H9 (cell line): ENCODE results near the gene DPH1. TPM values are rescaled to one million over a fixed set of nuclear protein-coding genes. Genes with fewer than 3 reads are reported as not detected.

Experiments
- DNase-seq: peaks from one replicate; pipeline ENCODE4 v3.0.0-alpha.2; 2017
- H2AFZ ChIP-seq: one replicate; pipeline ENCODE4 v1.6.1; 2013; ENCODE audit warnings: mild to moderate bottlenecking, low read length, control low read depth, moderate library complexity
- H2AK5ac ChIP-seq: 2 replicates; pipeline ENCODE4 v1.6.1; 2013; ENCODE audit warnings: low read length, control low read depth, mixed read lengths; ENCODE audit not compliant: insufficient read length
- H2BK120ac ChIP-seq: one replicate; pipeline ENCODE4 v1.6.1; 2013; ENCODE audit warnings: low read depth, mild to moderate bottlenecking, low read length, control low read depth, inconsistent platforms; ENCODE audit not compliant: poor library complexity, severe bottlenecking
- H2BK12ac ChIP-seq: 2 replicates; pipeline ENCODE4 v1.6.1; 2013; ENCODE audit warnings: low read length, control low read depth, mixed read lengths, low read depth; ENCODE audit not compliant: insufficient read length
- H2BK15ac ChIP-seq: 2 replicates; pipeline ENCODE4 v1.6.1; 2013; ENCODE audit warnings: low read depth, low read length, control low read depth
- H2BK20ac ChIP-seq: one replicate; pipeline ENCODE4 v1.6.1; 2013; ENCODE audit warnings: low read depth, mild to moderate bottlenecking, low read length, control low read depth, inconsistent platforms; ENCODE audit not compliant: poor library complexity, severe bottlenecking
- H2BK5ac ChIP-seq: 2 replicates; pipeline ENCODE4 v1.6.1; 2013; ENCODE audit warnings: low read length, control low read depth, mixed read lengths; ENCODE audit not compliant: insufficient read length
- H3K14ac ChIP-seq: 2 replicates; pipeline ENCODE4 v1.6.1; 2013; ENCODE audit warnings: low read length, control low read depth; ENCODE audit not compliant: insufficient read depth
- H3K18ac ChIP-seq: 2 replicates; pipeline ENCODE4 v1.6.1; 2013; ENCODE audit warnings: low read depth, mild to moderate bottlenecking, mixed read lengths, low read length, control low read depth; ENCODE audit not compliant: insufficient read length
- H3K23ac ChIP-seq: 2 replicates; pipeline ENCODE4 v1.6.1; 2013; ENCODE audit warnings: low read length, control low read depth, mixed read lengths, low read depth; ENCODE audit not compliant: insufficient read length
- H3K23me2 ChIP-seq: 2 replicates; pipeline ENCODE4 v1.6.1; 2013; ENCODE audit warnings: low read depth, mild to moderate bottlenecking, mixed read lengths, low read length, control low read depth; ENCODE audit not compliant: insufficient read length, poor library complexity, severe bottlenecking
- H3K27ac ChIP-seq: 2 replicates; pipeline ENCODE4 v1.5.1; 2013; ENCODE audit warnings: low read length, control low read depth, mixed read lengths, low read depth; ENCODE audit not compliant: insufficient read length
- H3K27me3 ChIP-seq: 2 replicates; pipeline ENCODE4 v1.6.1; 2013; ENCODE audit warnings: low read length, control low read depth, inconsistent platforms; ENCODE audit not compliant: insufficient read depth
- H3K4ac ChIP-seq: 2 replicates; pipeline ENCODE4 v1.6.1; 2013; ENCODE audit warnings: low read depth, mild to moderate bottlenecking, control low read depth, inconsistent platforms, low read length, moderate library complexity
- H3K4me1 ChIP-seq: 2 replicates; pipeline ENCODE4 v1.6.1; 2013; ENCODE audit warnings: low read length, control low read depth, inconsistent platforms; ENCODE audit not compliant: insufficient read depth
- H3K4me2 ChIP-seq: 2 replicates; pipeline ENCODE4 v1.6.1; 2013; ENCODE audit warnings: low read length, control low read depth, mixed read lengths; ENCODE audit not compliant: insufficient read length, insufficient read depth
- H3K56ac ChIP-seq: 2 replicates; pipeline ENCODE4 v1.6.1; 2013; ENCODE audit warnings: low read depth, mild to moderate bottlenecking, mixed read lengths, low read length, control low read depth; ENCODE audit not compliant: insufficient read length
- H3K79me1 ChIP-seq: 2 replicates; pipeline ENCODE4 v1.6.1; 2013; ENCODE audit warnings: low read depth, mild to moderate bottlenecking, moderate library complexity, low read length, control low read depth, inconsistent platforms; ENCODE audit not compliant: insufficient read depth, poor library complexity, severe bottlenecking
- H3K79me2 ChIP-seq: 2 replicates; pipeline ENCODE4 v1.6.1; 2013; ENCODE audit warnings: low read length, control low read depth, inconsistent platforms; ENCODE audit not compliant: insufficient read depth
- H3K9ac ChIP-seq: 2 replicates; pipeline ENCODE4 v1.6.1; 2013; ENCODE audit warnings: low read length, control low read depth, mixed read lengths; ENCODE audit not compliant: insufficient read length; ENCODE audit errors: extremely low read depth
- H3K9me3 ChIP-seq: one replicate; pipeline ENCODE4 v1.6.1; 2013; ENCODE audit warnings: low read depth, low read length, inconsistent platforms; ENCODE audit not compliant: control insufficient read depth
- H3T11ph ChIP-seq: one replicate; pipeline ENCODE4 v1.6.1; 2013; ENCODE audit warnings: mild to moderate bottlenecking, low read length, control low read depth, inconsistent platforms
- H4K20me1 ChIP-seq: one replicate; pipeline ENCODE4 v1.6.1; 2013; ENCODE audit not compliant: control insufficient read depth, insufficient read length, insufficient read depth
- H4K5ac ChIP-seq: 2 replicates; pipeline ENCODE4 v1.6.1; 2013; ENCODE audit warnings: low read depth, mild to moderate bottlenecking, mixed read lengths, low read length, control low read depth; ENCODE audit not compliant: insufficient read length
- H4K8ac ChIP-seq: replicated peaks from 2 replicates; pipeline ENCODE4 v1.6.1; 2013; ENCODE audit warnings: low read length, control low read depth, mixed read lengths, low read depth; ENCODE audit not compliant: insufficient read length
- H4K91ac ChIP-seq: 2 replicates; pipeline ENCODE4 v1.6.1; 2013; ENCODE audit warnings: low read depth, mild to moderate bottlenecking, moderate library complexity, mixed read lengths, low read length, control low read depth; ENCODE audit not compliant: insufficient read length
- H3K27ac Mint-ChIP-seq, 3 experiments: 2 replicates in 2 of 3; 3 replicates in 1 of 3; pipeline ENCODE4 v1.8.0; 2020 to 2021; ENCODE audit warnings: mixed read lengths in 3 of 3, mild to moderate bottlenecking in 1 of 3, moderate library complexity in 1 of 3
- H3K27me3 Mint-ChIP-seq: 2 replicates; pipeline ENCODE4 v1.8.0; 2021; ENCODE audit warnings: low read depth, mild to moderate bottlenecking, moderate library complexity, mixed read lengths
- H3K36me3 Mint-ChIP-seq, 3 experiments: 2 replicates in 2 of 3; 3 replicates in 1 of 3; pipeline ENCODE4 v1.8.0; 2020 to 2021; ENCODE audit warnings: low read depth in 3 of 3, mixed read lengths in 3 of 3; ENCODE audit not compliant: insufficient read depth in 1 of 3
- H3K4me1 Mint-ChIP-seq, 2 experiments: 2 replicates each; pipeline ENCODE4 v1.8.0; 2020; ENCODE audit warnings: mixed read lengths in 2 of 2
- H3K4me3 Mint-ChIP-seq, 2 experiments: 2 replicates in 1 of 2; 3 replicates in 1 of 2; pipeline ENCODE4 v1.8.0; 2020 to 2021; ENCODE audit warnings: mild to moderate bottlenecking in 2 of 2, mixed read lengths in 2 of 2, moderate library complexity in 1 of 2
- H3K9me3 Mint-ChIP-seq, 2 experiments: 2 replicates in 1 of 2; 3 replicates in 1 of 2; pipeline ENCODE4 v1.8.0; 2020; ENCODE audit warnings: mild to moderate bottlenecking in 2 of 2, mixed read lengths in 2 of 2, moderate library complexity in 1 of 2
- CTCF ChIP-seq: fragments of 200-600 bp; sonication (generic); conservative IDR thresholded peaks from 3 replicates; pipeline ENCODE4 v1.8.0; 2021; ENCODE audit warnings: antibody characterized with exemption, mild to moderate bottlenecking
- WGBS: extraction: QIAGEN DNeasy Blood & Tissue Kit; methylation state at CpG from one replicate; pipeline ENCODE4 v1.1.7; 2013; ENCODE audit warnings: missing lambda C conversion rate, low lambda C conversion rate, mixed read lengths; ENCODE audit not compliant: insufficient read length; ENCODE audit errors: extremely low coverage; 5-methylcytosine and 5-hydroxymethylcytosine counted together
- total RNA-seq: library from RNA; stranded (reverse); gene quantifications from 2 replicates; pipeline ENCODE4 v1.2.1, GENCODE V29; 2021

Gene DPH1
- total RNA-seq, 1 experiment from 2014 or later: 27.5 TPM

DNA sequence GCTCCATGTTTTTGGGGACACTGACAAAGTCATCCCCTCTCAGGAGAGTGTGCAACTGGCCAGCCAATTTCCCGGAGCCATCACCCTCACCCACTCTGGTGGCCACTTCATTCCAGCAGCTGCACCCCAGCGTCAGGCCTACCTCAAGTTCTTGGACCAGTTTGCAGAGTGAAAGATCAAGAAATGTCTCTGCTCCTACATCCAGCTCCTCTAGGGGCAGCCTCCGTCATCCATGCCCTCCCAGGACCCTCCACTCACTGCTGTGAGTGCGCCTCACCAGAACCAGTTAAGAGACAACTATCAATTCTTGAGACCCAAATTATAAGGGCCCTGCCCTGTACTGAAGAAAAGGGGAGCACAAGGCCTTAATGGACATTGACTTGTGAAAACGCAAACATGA lies 13.0 kb downstream of the DPH1 start:
- no peak overlapping the region for H3K9ac ChIP-seq
- no peak overlapping the region for H2BK20ac ChIP-seq
- no CpG with 5 or more reads among the region's 5 CpGs for WGBS
- H2AFZ ChIP-seq: no peak overlapping the region
- no peak overlapping the region for H3K27ac ChIP-seq
- Mint-ChIP-seq H3K4me3 (peak overlapping the region; percentile 90 to 92), H3K27ac (no peak overlapping the region), H3K36me3 (peaks cover 7 to 19% (median 13%) of the 10 kb centered on the region in 3 experiments), H3K4me1 (peaks cover 7 to 11% of the 10 kb centered on the region in 2 experiments), H3K9me3 (no peaks in the 10 kb centered on the region), H3K27me3 (peaks cover 21% of the 10 kb centered on the region)
- no peak overlapping the region for H3K14ac ChIP-seq
- H3K23me2 ChIP-seq: peaks cover 9% of the 10 kb centered on the region
- no peak for DNase-seq
- TF ChIP-seq CTCF: no peak; the same call in 2 of the 3 replicates
- no peak overlapping the region for H3K23ac ChIP-seq
- H3K9me3 ChIP-seq: no peaks in the 10 kb centered on the region
- no peak overlapping the region for H2BK5ac ChIP-seq
- no peak overlapping the region for H3T11ph ChIP-seq
- H4K91ac ChIP-seq: no peak overlapping the region
- H3K79me2 ChIP-seq: no peaks in the 10 kb centered on the region
- H2AK5ac ChIP-seq: no peak overlapping the region
- H3K79me1 ChIP-seq: no peaks in the 10 kb centered on the region
- no peaks in the 10 kb centered on the region for H4K20me1 ChIP-seq
- no peak overlapping the region for H4K8ac ChIP-seq
- no peaks in the 10 kb centered on the region for H3K27me3 ChIP-seq
- H2BK120ac ChIP-seq: no peak overlapping the region
- H2BK12ac ChIP-seq: no peak overlapping the region
- no peak overlapping the region for H3K18ac ChIP-seq
- H4K5ac ChIP-seq: no peak overlapping the region
- no peaks in the 10 kb centered on the region for H3K4me1 ChIP-seq
- no peak overlapping the region for H3K4me2 ChIP-seq
- H2BK15ac ChIP-seq: no peak overlapping the region
- H3K56ac ChIP-seq: no peak overlapping the region
- no peak overlapping the region for H3K4ac ChIP-seq
